ENCODE results near the gene COL4A2.

- no peak for TF ChIP-seq CTCF (IDR thresholded peaks at IDR 0.05)
- TF ChIP-seq EZH2 (IDR thresholded peaks at IDR 0.05; ENCODE audit: borderline replicate concordance, insufficient read depth, low read depth, low read length, poor library complexity, severe bottlenecking): no peak
These were observed 46.4 kb downstream of the COL4A2 start for GRCh38 chr13:110353339-110353977.

All from B cell (primary cell).